GM12872 (cell line): ENCODE results near the gene SPAG16.

Experiments
- TF ChIP-seq, protein P1 (sequence below): IDR thresholded peaks from 3 replicates; pipeline ENCODE4 v1.5.1; 2011; ENCODE audit warnings: low read depth, mild to moderate bottlenecking, low read length, moderate library complexity; ENCODE audit not compliant: insufficient read depth

SPAG16 gene

GRCh38 chr2:213726101-213726500 is 441.8 kb downstream of the SPAG16 start:
- TF ChIP-seq, protein P1, sequence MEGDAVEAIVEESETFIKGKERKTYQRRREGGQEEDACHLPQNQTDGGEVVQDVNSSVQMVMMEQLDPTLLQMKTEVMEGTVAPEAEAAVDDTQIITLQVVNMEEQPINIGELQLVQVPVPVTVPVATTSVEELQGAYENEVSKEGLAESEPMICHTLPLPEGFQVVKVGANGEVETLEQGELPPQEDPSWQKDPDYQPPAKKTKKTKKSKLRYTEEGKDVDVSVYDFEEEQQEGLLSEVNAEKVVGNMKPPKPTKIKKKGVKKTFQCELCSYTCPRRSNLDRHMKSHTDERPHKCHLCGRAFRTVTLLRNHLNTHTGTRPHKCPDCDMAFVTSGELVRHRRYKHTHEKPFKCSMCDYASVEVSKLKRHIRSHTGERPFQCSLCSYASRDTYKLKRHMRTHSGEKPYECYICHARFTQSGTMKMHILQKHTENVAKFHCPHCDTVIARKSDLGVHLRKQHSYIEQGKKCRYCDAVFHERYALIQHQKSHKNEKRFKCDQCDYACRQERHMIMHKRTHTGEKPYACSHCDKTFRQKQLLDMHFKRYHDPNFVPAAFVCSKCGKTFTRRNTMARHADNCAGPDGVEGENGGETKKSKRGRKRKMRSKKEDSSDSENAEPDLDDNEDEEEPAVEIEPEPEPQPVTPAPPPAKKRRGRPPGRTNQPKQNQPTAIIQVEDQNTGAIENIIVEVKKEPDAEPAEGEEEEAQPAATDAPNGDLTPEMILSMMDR: no peak

GRCh38 chr2:213733893-213734292 is 449.6 kb downstream of the SPAG16 start:
- TF ChIP-seq, protein P1: no peak

GRCh38 chr2:213740453-213740852 is 456.2 kb downstream of the SPAG16 start:
- TF ChIP-seq, protein P1: no peak

GRCh38 chr2:213751446-213751845 is 467.2 kb downstream of the SPAG16 start:
- TF ChIP-seq, protein P1: no peak

DNA sequence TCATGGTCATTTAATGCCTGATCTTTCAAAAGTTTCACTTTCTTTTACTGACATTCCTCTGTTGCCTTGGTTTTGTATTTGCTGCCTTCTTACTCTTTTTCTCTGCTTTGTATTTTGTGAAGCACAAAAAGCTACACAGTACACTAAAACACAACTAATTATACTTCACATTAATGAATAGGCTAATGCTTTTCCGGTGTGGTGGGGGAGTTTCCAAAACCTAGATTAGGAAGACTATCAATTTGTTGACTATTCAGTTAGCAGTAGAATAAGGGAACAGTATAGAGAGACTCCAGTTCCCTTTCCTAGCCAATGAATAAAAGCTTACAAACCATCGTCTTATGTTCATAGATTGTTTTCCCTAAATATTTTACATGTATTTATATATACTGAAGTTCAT is 468.3 kb downstream of the SPAG16 start:
- TF ChIP-seq, protein P1: no peak

GRCh38 chr2:213757525-213757924 is 473.3 kb downstream of the SPAG16 start:
- TF ChIP-seq, protein P1: no peak

- TF ChIP-seq, protein P1: no peak
These were observed 479.1 kb downstream of the SPAG16 start for GRCh38 chr2:213763354-213763753.

DNA sequence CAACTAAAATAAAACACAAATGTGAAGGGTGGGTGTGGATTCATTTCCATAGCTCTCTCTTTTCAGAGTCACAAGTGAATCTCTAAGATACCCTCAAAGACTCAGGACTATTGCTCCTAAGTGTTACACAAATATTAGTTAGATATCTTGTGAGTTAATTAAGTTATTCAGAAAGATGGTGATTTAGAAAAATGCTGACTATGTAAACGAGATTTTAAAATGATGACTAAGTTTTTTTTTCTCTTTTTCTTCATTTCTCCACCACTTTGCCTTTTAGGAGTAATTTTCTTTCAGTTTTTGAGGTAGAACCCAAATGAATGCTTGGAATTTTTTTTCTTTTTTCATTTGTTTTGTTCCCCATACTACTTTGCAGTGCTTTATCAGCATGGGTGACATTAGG is 479.7 kb downstream of the SPAG16 start:
- TF ChIP-seq, protein P1: no peak
